HFFc6 (cell line): Measurements from ENCODE around the gene TEX9. TPM values are rescaled to one million over a fixed set of nuclear protein-coding genes. Genes with fewer than 3 reads are reported as not detected.

Experiments
- DNase-seq: peaks from one replicate; pipeline ENCODE4 v3.0.0-alpha.2; 2018
- H3K27ac Mint-ChIP-seq: 2 replicates; pipeline ENCODE4 v1.8.0; 2020; ENCODE audit warnings: mild to moderate bottlenecking, mixed read lengths
- H3K27me3 Mint-ChIP-seq: 2 replicates; pipeline ENCODE4 v1.8.0; 2021; ENCODE audit warnings: mild to moderate bottlenecking, moderate library complexity, mixed read lengths; ENCODE audit not compliant: insufficient read depth
- H3K36me3 Mint-ChIP-seq: 2 replicates; pipeline ENCODE4 v1.8.0; 2021; ENCODE audit warnings: low read depth, mixed read lengths
- H3K4me1 Mint-ChIP-seq: 2 replicates; pipeline ENCODE4 v1.8.0; 2020; ENCODE audit warnings: low read depth, mixed read lengths
- H3K4me3 Mint-ChIP-seq: 2 replicates; pipeline ENCODE4 v1.8.0; 2020; ENCODE audit warnings: mild to moderate bottlenecking, moderate library complexity, mixed read lengths
- H3K9me3 Mint-ChIP-seq: 2 replicates; pipeline ENCODE4 v1.8.0; 2020; ENCODE audit warnings: mild to moderate bottlenecking, mixed read lengths
- CTCF ChIP-seq: fragments of 200-600 bp; sonication (generic); IDR thresholded peaks from 2 replicates; pipeline ENCODE4 v1.5.0; 2021; ENCODE audit warnings: antibody characterized with exemption, mild to moderate bottlenecking
- total RNA-seq, 6 experiments: library from RNA; stranded (reverse); fragmentation: NEBNext Ultra II Directional; extraction: Animal tissue kit (Norgen Biotek cat#: 25700); gene quantifications; 2 replicates in 1 of 6; 3 replicates in 5 of 6; pipeline ENCODE4 v1.2.3, GENCODE V29; 2021

TEX9 gene
- total RNA-seq, 6 experiments from 2014 or later: 0.81 to 1.4 (median 0.93) TPM

- H3K27me3 Mint-ChIP-seq: no peaks in the 10 kb centered on the region; the same call in 1 of the 2 replicates
- H3K4me3 Mint-ChIP-seq: no peak overlapping the region
- TF ChIP-seq CTCF: no peak
- H3K36me3 Mint-ChIP-seq: no peaks in the 10 kb centered on the region
- H3K27ac Mint-ChIP-seq: no peak overlapping the region
- H3K9me3 Mint-ChIP-seq: no peaks in the 10 kb centered on the region
- peaks cover 12% of the 10 kb centered on the region; the same call in 1 of the 2 replicates for H3K4me1 Mint-ChIP-seq
- no peak for DNase-seq
Observed at GRCh38 chr15:56471440-56472069, 106.3 kb downstream of the TEX9 start.

GRCh38 chr15:56472278-56472677 lies 107.1 kb downstream of the TEX9 start:
- H3K4me1 Mint-ChIP-seq: peaks cover 12% of the 10 kb centered on the region; the same call in 1 of the 2 replicates
- TF ChIP-seq CTCF: no peak
- H3K9me3 Mint-ChIP-seq: no peaks in the 10 kb centered on the region
- no peak for DNase-seq
- no peaks in the 10 kb centered on the region; the same call in 1 of the 2 replicates for H3K27me3 Mint-ChIP-seq
- H3K36me3 Mint-ChIP-seq: no peaks in the 10 kb centered on the region
- H3K27ac Mint-ChIP-seq: no peak overlapping the region
- H3K4me3 Mint-ChIP-seq: no peak overlapping the region

GRCh38 chr15:56473017-56473416 lies 107.8 kb downstream of the TEX9 start:
- TF ChIP-seq CTCF: no peak
- Mint-ChIP-seq H3K27me3 (no peaks in the 10 kb centered on the region; the same call in 1 of the 2 replicates), H3K4me3 (no peak overlapping the region), H3K36me3 (no peaks in the 10 kb centered on the region), H3K4me1 (peaks cover 9% of the 10 kb centered on the region; the same call in 1 of the 2 replicates), H3K9me3 (no peaks in the 10 kb centered on the region), H3K27ac (no peak overlapping the region)
- no peak for DNase-seq

- no peak for DNase-seq
- TF ChIP-seq CTCF: no peak
- peaks cover 2% of the 10 kb centered on the region; the same call in 1 of the 2 replicates for H3K27me3 Mint-ChIP-seq
- H3K36me3 Mint-ChIP-seq: no peaks in the 10 kb centered on the region
- no peaks in the 10 kb centered on the region for H3K9me3 Mint-ChIP-seq
- H3K4me3 Mint-ChIP-seq: no peak overlapping the region
- no peaks in the 10 kb centered on the region for H3K4me1 Mint-ChIP-seq
- H3K27ac Mint-ChIP-seq: no peak overlapping the region
Observed at GRCh38 chr15:56475351-56475750, 110.1 kb downstream of the TEX9 start.

Other genes with a start within 250 kb of the TEX9 start
- gene RFX7, start 121.5 kb upstream of the TEX9 start, total RNA-seq: 10 to 100 TPM; 13.8 to 20.1 (median 16.5) TPM
- 1 to 10 TPM; 1.1 to 2.3 (median 1.5) TPM for gene MNS1, start 99.7 kb downstream of the TEX9 start, total RNA-seq